HG03575 (cell line): ENCODE data around the gene TLR8.
A peak's percentile ranks its signal among the peaks of the same experiment; 100 is the strongest.
"Not testable (repeated sequence)": the region's sequence is repeated elsewhere in the genome, so short reads cannot be mapped to it uniquely, and the experiment has no call there.

ENCODE experiments used
- ATAC-seq: cut with Tn5 transposase; IDR thresholded peaks from one replicate; pipeline ENCODE4 v1.9.1; 2021; ENCODE audit not compliant: unreplicated experiment, insufficient number of reproducible peaks, low FRiP score; ENCODE audit errors: extremely low read depth

Gene TLR8

GRCh38 chrX:12956704-12957534 lies 50.5 kb downstream of the TLR8 start:
- ATAC-seq, result peak; percentile 50

GRCh38 chrX:12958059-12958458 lies 51.6 kb downstream of the TLR8 start:
- no peak for ATAC-seq

- ATAC-seq, result no peak
Measured at GRCh38 chrX:12958461-12958860, 52.0 kb downstream of the TLR8 start.

- no peak for ATAC-seq
Measured at GRCh38 chrX:12961196-12961718, 54.8 kb downstream of the TLR8 start.

GRCh38 chrX:12962041-12962504 lies 55.7 kb downstream of the TLR8 start:
- ATAC-seq, result no peak

- not testable (repeated sequence) for ATAC-seq
Measured at GRCh38 chrX:12963210-12963850, 56.9 kb downstream of the TLR8 start.

GRCh38 chrX:12965131-12965940 lies 58.9 kb downstream of the TLR8 start:
- ATAC-seq, result no peak

GRCh38 chrX:12966151-12966550 lies 59.7 kb downstream of the TLR8 start:
- no peak for ATAC-seq

GRCh38 chrX:12967711-12968465 lies 61.5 kb downstream of the TLR8 start:
- ATAC-seq, result no peak

GRCh38 chrX:12970691-12971202 lies 64.3 kb downstream of the TLR8 start:
- ATAC-seq, result no peak

GRCh38 chrX:12971282-12972003 lies 65.0 kb downstream of the TLR8 start:
- no peak for ATAC-seq

- ATAC-seq, result no peak
Measured at GRCh38 chrX:12972243-12972642, 65.8 kb downstream of the TLR8 start.
